HG02938 (cell line): ENCODE results near the gene PRR27.

Experiments
- ATAC-seq: cut with Tn5 transposase; IDR thresholded peaks from one replicate; pipeline ENCODE4 v1.9.1; 2021; ENCODE audit warnings: mild to moderate bottlenecking, moderate library complexity; ENCODE audit not compliant: unreplicated experiment

Gene PRR27

GRCh38 chr4:70153937-70154336 lies at the start of gene PRR27:
Gene PRR27, plus strand, starts transcription at chr4:70154237. Its CDS starts 139 bp downstream, at chr4:70154376.
- no peak for ATAC-seq

- ATAC-seq = no peak
These were observed 43.1 kb upstream of the PRR27 start for GRCh38 chr4:70110917-70111316.

GRCh38 chr4:70113656-70114055 lies 40.4 kb upstream of the PRR27 start:
- no peak for ATAC-seq

GRCh38 chr4:70114096-70114495 lies 39.9 kb upstream of the PRR27 start:
- no peak for ATAC-seq

- no peak for ATAC-seq
These were observed 33.7 kb upstream of the PRR27 start for GRCh38 chr4:70120323-70120722.

- no peak for ATAC-seq
These were observed 20.6 kb upstream of the PRR27 start for GRCh38 chr4:70133473-70133872.

GRCh38 chr4:70138751-70139150 lies 15.3 kb upstream of the PRR27 start:
- ATAC-seq = no peak

- ATAC-seq = no peak
These were observed 2.8 kb upstream of the PRR27 start for GRCh38 chr4:70151271-70151670.

GRCh38 chr4:70152088-70152487 lies 1.9 kb upstream of the PRR27 start:
- no peak for ATAC-seq

- no peak for ATAC-seq
These were observed 4.5 kb downstream of the PRR27 start for GRCh38 chr4:70158576-70158975.

GRCh38 chr4:70177090-70177489 lies 23.1 kb downstream of the PRR27 start:
- ATAC-seq = no peak

GRCh38 chr4:70178075-70178660 lies 24.1 kb downstream of the PRR27 start:
- no peak for ATAC-seq

- ATAC-seq = no peak
These were observed 25.8 kb downstream of the PRR27 start for GRCh38 chr4:70179811-70180210.

GRCh38 chr4:70181864-70182263 lies 27.8 kb downstream of the PRR27 start:
- no peak for ATAC-seq

- ATAC-seq = no peak
These were observed 28.6 kb downstream of the PRR27 start for GRCh38 chr4:70182517-70183167.

GRCh38 chr4:70183168-70183939 lies 29.3 kb downstream of the PRR27 start:
- ATAC-seq = peak; percentile 91

GRCh38 chr4:70183940-70184246 lies 29.9 kb downstream of the PRR27 start:
- ATAC-seq = no peak

GRCh38 chr4:70187216-70187615 lies 33.2 kb downstream of the PRR27 start:
- no peak for ATAC-seq

GRCh38 chr4:70190579-70190978 lies 36.5 kb downstream of the PRR27 start:
- ATAC-seq = no peak

GRCh38 chr4:70191647-70192046 lies 37.6 kb downstream of the PRR27 start:
- no peak for ATAC-seq

GRCh38 chr4:70192895-70193294 lies 38.9 kb downstream of the PRR27 start:
- ATAC-seq = no peak

GRCh38 chr4:70195425-70195824 lies 41.4 kb downstream of the PRR27 start, which contains the start of gene ODAM:
Gene ODAM, plus strand, starts transcription at chr4:70195725. Its CDS starts 819 bp downstream, at chr4:70196544.
- no peak for ATAC-seq
